Peyer's patch (tissue), 4 donors: ENCODE measurements around the gene AUTS2.

Experiments used
- POLR2A ChIP-seq, 2 donors: fragments of 450-650 bp; IDR thresholded peaks; one replicate each; pipeline ENCODE4 v1.5.1; 2017; ENCODE audit warnings: antibody characterized with exemption in 2 of 2, mild to moderate bottlenecking in 2 of 2, moderate library complexity in 2 of 2
- TF ChIP-seq, protein P1 (sequence below), 6 experiments: fragments of 450-650 bp in 4 of 6; fragments of 200-600 bp in 2 of 6; sonication (generic) in 1 of 6; IDR thresholded peaks; one replicate each; pipeline ENCODE4 v1.5.1; 2017 to 2019; ENCODE audit warnings: antibody characterized with exemption in 6 of 6, mild to moderate bottlenecking in 3 of 6, moderate library complexity in 1 of 6

DNA sequence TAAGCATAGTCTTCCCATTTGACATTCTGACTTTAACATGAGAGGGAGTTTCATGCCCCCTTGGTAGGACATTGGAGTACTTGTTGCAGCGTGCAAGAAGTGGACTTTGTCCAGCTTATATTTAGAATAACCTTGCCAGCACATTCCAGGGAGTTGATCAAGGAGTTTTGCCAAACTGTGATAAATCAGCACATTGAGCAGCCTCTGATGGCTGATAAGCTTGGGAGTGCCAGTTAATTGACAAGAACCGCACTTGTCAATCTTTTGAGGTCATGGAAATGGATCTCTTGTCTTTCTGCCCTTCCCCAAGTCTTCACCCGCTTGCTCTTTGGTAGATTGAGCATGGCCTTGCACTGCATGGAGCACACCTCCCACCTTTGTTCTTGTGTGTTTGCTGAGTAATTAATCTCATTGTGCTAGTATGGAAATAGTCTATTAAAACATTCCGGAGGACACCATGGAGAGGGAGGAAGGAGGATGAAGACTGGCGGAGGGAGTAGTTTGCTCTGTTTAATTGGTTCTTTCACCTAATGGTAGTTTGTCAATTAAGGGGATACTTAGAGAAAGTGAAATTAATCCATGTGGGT, 865.2 kb downstream of the AUTS2 start:
- no peak for TF ChIP-seq POLR2A (IDR thresholded peaks at IDR 0.05)
- TF ChIP-seq, protein P1, sequence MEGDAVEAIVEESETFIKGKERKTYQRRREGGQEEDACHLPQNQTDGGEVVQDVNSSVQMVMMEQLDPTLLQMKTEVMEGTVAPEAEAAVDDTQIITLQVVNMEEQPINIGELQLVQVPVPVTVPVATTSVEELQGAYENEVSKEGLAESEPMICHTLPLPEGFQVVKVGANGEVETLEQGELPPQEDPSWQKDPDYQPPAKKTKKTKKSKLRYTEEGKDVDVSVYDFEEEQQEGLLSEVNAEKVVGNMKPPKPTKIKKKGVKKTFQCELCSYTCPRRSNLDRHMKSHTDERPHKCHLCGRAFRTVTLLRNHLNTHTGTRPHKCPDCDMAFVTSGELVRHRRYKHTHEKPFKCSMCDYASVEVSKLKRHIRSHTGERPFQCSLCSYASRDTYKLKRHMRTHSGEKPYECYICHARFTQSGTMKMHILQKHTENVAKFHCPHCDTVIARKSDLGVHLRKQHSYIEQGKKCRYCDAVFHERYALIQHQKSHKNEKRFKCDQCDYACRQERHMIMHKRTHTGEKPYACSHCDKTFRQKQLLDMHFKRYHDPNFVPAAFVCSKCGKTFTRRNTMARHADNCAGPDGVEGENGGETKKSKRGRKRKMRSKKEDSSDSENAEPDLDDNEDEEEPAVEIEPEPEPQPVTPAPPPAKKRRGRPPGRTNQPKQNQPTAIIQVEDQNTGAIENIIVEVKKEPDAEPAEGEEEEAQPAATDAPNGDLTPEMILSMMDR (IDR thresholded peaks at IDR 0.05): no peak
